T-helper 1 cell treated with Interleukin-12 subunit alpha and Interleukin-12 subunit beta and Interleukin-4 antibody, amounts not matched to agents 30 μg/mL and 1 μg/mL, for 36 hours (primary cell): ENCODE data around the gene ICE1.
"Not testable (repeated sequence)": the region's sequence is repeated elsewhere in the genome, so short reads cannot be mapped to it uniquely, and the experiment has no call there.

ENCODE experiments used
- H3K27ac Mint-ChIP-seq: one replicate; pipeline ENCODE4 v1.8.0; 2021; ENCODE audit warnings: mild to moderate bottlenecking, mixed read lengths
- H3K27me3 Mint-ChIP-seq: one replicate; pipeline ENCODE4 v1.8.0; 2021; ENCODE audit warnings: low read depth, mixed read lengths
- H3K36me3 Mint-ChIP-seq: one replicate; pipeline ENCODE4 v1.8.0; 2021; ENCODE audit warnings: low read depth, mixed read lengths
- H3K4me1 Mint-ChIP-seq: one replicate; pipeline ENCODE4 v1.8.0; 2021; ENCODE audit warnings: low read depth, mixed read lengths
- H3K4me3 Mint-ChIP-seq: one replicate; pipeline ENCODE4 v1.8.0; 2021; ENCODE audit warnings: mild to moderate bottlenecking, moderate library complexity, mixed read lengths
- H3K9me3 Mint-ChIP-seq: one replicate; pipeline ENCODE4 v1.8.0; 2021; ENCODE audit warnings: mixed read lengths

ICE1 gene

GRCh38 chr5:5483350-5483749, 60.9 kb downstream of the ICE1 start:
- Mint-ChIP-seq H3K27me3 (no peaks in the 10 kb centered on the region), H3K4me1 (peaks cover 14% of the 10 kb centered on the region), H3K4me3 (no peak overlapping the region), H3K27ac (no peak overlapping the region), H3K36me3 (peaks cover 17% of the 10 kb centered on the region), H3K9me3 (no peaks in the 10 kb centered on the region)

GRCh38 chr5:5483880-5484598, 61.6 kb downstream of the ICE1 start:
- no peak overlapping the region for H3K4me3 Mint-ChIP-seq

GRCh38 chr5:5486122-5486521, 63.6 kb downstream of the ICE1 start:
- Mint-ChIP-seq H3K4me1 (peaks cover 6% of the 10 kb centered on the region), H3K27me3 (no peaks in the 10 kb centered on the region), H3K27ac (no peak overlapping the region), H3K4me3 (no peak overlapping the region), H3K9me3 (no peaks in the 10 kb centered on the region), H3K36me3 (peaks cover 10% of the 10 kb centered on the region)

More at GRCh38 chr5:5483880-5484598, 61.6 kb downstream of the ICE1 start:
- H3K27me3 Mint-ChIP-seq: no peaks in the 10 kb centered on the region
- H3K27ac Mint-ChIP-seq: no peak overlapping the region
- no peaks in the 10 kb centered on the region for H3K9me3 Mint-ChIP-seq
- peaks cover 14% of the 10 kb centered on the region for H3K4me1 Mint-ChIP-seq
- H3K36me3 Mint-ChIP-seq: peaks cover 11% of the 10 kb centered on the region

GRCh38 chr5:5487585-5488360, 65.3 kb downstream of the ICE1 start:
- Mint-ChIP-seq H3K27me3 (no peaks in the 10 kb centered on the region), H3K4me3 (no peak overlapping the region), H3K4me1 (peaks cover 5% of the 10 kb centered on the region), H3K36me3 (peaks cover 10% of the 10 kb centered on the region), H3K9me3 (no peaks in the 10 kb centered on the region), H3K27ac (no peak overlapping the region)

GRCh38 chr5:5490774-5491347, 68.4 kb downstream of the ICE1 start:
- H3K36me3 Mint-ChIP-seq: peaks cover 8% of the 10 kb centered on the region
- H3K9me3 Mint-ChIP-seq: no peaks in the 10 kb centered on the region
- no peak overlapping the region for H3K4me3 Mint-ChIP-seq
- peaks cover 1% of the 10 kb centered on the region for H3K27me3 Mint-ChIP-seq
- peaks cover 11% of the 10 kb centered on the region for H3K4me1 Mint-ChIP-seq
- H3K27ac Mint-ChIP-seq: no peak overlapping the region

GRCh38 chr5:5492087-5492933, 69.8 kb downstream of the ICE1 start:
- Mint-ChIP-seq H3K4me1 (peaks cover 18% of the 10 kb centered on the region), H3K27ac (no peak overlapping the region), H3K27me3 (peaks cover 16% of the 10 kb centered on the region), H3K36me3 (peaks cover 8% of the 10 kb centered on the region), H3K4me3 (peak overlapping the region; percentile 64), H3K9me3 (no peaks in the 10 kb centered on the region)

- not testable (repeated sequence) for H3K27ac Mint-ChIP-seq, H3K9me3 Mint-ChIP-seq, H3K36me3 Mint-ChIP-seq, H3K4me3 Mint-ChIP-seq
- H3K4me1 Mint-ChIP-seq: peaks cover 18% of the 10 kb centered on the region
- H3K27me3 Mint-ChIP-seq: peaks cover 21% of the 10 kb centered on the region
Observed at GRCh38 chr5:5492934-5493271, 70.4 kb downstream of the ICE1 start.

GRCh38 chr5:5494489-5495402, 72.3 kb downstream of the ICE1 start:
- Mint-ChIP-seq H3K4me3 (peak overlapping the region; percentile 77), H3K36me3 (peaks cover 3% of the 10 kb centered on the region), H3K27me3 (peaks cover 29% of the 10 kb centered on the region), H3K27ac (peak overlapping the region; percentile 24), H3K4me1 (peaks cover 18% of the 10 kb centered on the region), H3K9me3 (no peaks in the 10 kb centered on the region)

- Mint-ChIP-seq H3K9me3 (no peaks in the 10 kb centered on the region), H3K36me3 (no peaks in the 10 kb centered on the region), H3K27ac (no peak overlapping the region), H3K4me1 (peaks cover 16% of the 10 kb centered on the region), H3K27me3 (peaks cover 34% of the 10 kb centered on the region), H3K4me3 (no peak overlapping the region)
Observed at GRCh38 chr5:5497152-5497788, 74.8 kb downstream of the ICE1 start.

GRCh38 chr5:5499442-5499841, 77.0 kb downstream of the ICE1 start:
- Mint-ChIP-seq H3K27me3 (peaks cover 46% of the 10 kb centered on the region), H3K4me3 (no peak overlapping the region), H3K9me3 (peaks cover 14% of the 10 kb centered on the region), H3K4me1 (peaks cover 8% of the 10 kb centered on the region), H3K36me3 (peaks cover 2% of the 10 kb centered on the region), H3K27ac (no peak overlapping the region)

- Mint-ChIP-seq H3K9me3 (peaks cover 18% of the 10 kb centered on the region), H3K27me3 (peaks cover 55% of the 10 kb centered on the region), H3K4me1 (peaks cover 4% of the 10 kb centered on the region), H3K27ac (no peak overlapping the region), H3K4me3 (no peak overlapping the region), H3K36me3 (peaks cover 2% of the 10 kb centered on the region)
Observed at GRCh38 chr5:5504325-5504724, 81.8 kb downstream of the ICE1 start.

GRCh38 chr5:5505815-5506214, 83.3 kb downstream of the ICE1 start:
- H3K4me3 Mint-ChIP-seq: no peak overlapping the region
- H3K27ac Mint-ChIP-seq: no peak overlapping the region
- H3K36me3 Mint-ChIP-seq: peaks cover 2% of the 10 kb centered on the region
- H3K9me3 Mint-ChIP-seq: peaks cover 18% of the 10 kb centered on the region
- H3K4me1 Mint-ChIP-seq: peaks cover 4% of the 10 kb centered on the region
- H3K27me3 Mint-ChIP-seq: peaks cover 53% of the 10 kb centered on the region

GRCh38 chr5:5508391-5508790, 85.9 kb downstream of the ICE1 start:
- Mint-ChIP-seq H3K4me1 (peaks cover 4% of the 10 kb centered on the region), H3K27ac (no peak overlapping the region), H3K27me3 (peaks cover 51% of the 10 kb centered on the region), H3K4me3 (no peak overlapping the region), H3K9me3 (peaks cover 13% of the 10 kb centered on the region), H3K36me3 (peaks cover 2% of the 10 kb centered on the region)
